Urothelium cell line (cell line): ENCODE data around the gene POM121.
"Not testable (repeated sequence)": the region's sequence is repeated elsewhere in the genome, so short reads cannot be mapped to it uniquely, and the experiment has no call there.

Experiments used
- DNase-seq: peaks from one replicate; pipeline ENCODE4 v3.0.0; 2011; ENCODE audit warnings: low spot score, mixed read lengths
- FAIRE-seq: peaks from 2 replicates; lab custom pipeline; 2011; peaks lifted over from hg19 to GRCh38; lab: Jason Lieb, UNC

POM121 gene

DNA sequence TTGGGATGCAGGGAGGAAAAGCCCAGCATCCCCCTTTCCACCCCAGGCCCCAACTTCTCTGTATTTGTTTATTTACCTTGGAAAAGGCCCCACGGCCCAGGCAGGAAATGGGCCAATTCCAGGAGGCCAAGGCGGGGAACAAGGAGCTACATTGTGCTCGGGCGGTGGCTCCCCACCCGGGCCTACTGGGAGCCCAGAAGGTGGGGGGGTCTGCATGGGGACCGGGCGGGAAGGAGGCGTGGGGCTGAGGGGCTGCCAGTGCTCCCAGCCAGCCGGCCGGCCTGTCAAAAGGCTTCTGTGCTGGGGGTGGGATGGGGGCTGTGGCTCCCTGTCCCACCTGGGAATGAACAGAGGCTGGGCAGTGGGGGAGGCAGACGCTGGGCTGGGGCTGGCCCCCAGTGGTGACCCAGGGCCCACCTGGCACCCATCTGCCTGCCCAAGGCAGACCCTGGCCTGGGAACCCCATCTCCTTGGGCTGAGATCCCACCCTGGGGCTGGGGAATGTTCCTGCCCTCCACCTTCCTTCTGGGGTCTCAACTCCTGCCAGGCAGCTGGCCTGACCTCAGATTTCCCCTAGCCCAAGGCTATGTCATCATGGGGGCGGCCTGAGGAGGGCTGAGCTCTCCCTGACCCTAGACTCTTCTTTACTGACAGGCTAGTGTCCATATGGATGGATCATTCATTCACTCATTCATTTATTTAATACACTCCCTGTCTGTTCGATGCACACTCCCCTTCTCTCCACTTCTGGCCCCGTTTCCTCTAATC, 65.4 kb downstream of the POM121 start:
- FAIRE-seq, DNase-seq: not testable (repeated sequence)

DNA sequence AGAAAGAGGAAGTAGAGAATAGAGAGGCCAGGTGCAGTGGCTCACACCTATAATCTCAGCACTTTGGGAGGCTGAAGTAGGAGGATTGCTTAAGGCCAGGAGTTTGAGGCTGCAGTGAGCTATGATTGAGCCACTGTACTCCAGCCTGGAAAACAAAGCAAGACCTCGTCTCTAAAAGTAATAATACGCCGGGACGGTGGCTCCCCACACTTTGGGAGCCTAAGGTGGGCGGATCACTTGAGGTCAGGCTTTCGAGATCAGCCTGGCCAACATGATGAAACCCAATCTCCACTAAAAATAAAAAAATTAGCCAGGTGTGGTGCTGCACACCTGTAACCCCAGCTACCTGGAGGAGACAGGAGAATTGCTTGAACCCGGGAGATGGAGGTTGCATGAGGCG, 70.6 kb downstream of the POM121 start:
- DNase-seq, FAIRE-seq: not testable (repeated sequence)

DNA sequence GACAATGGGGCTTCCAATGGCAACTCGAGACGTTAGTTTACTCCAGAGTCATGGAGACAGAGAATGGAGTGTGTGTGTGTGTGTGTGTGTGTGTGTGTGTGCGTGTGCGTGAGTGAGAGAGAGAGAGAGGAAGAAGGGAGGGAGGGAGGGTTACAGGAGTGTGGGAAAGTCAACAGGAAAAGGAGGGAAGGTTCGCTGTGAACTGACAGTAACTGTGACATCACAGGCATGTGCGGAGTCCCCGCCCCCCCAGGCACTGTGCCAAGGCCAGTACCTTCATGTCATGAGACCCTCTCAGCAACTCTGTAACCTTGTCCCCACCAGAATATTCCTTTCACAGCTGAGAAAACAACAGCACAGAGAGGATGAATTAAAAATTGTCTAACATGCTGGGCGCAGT, 72.6 kb downstream of the POM121 start:
- not testable (repeated sequence) for FAIRE-seq, DNase-seq

DNA sequence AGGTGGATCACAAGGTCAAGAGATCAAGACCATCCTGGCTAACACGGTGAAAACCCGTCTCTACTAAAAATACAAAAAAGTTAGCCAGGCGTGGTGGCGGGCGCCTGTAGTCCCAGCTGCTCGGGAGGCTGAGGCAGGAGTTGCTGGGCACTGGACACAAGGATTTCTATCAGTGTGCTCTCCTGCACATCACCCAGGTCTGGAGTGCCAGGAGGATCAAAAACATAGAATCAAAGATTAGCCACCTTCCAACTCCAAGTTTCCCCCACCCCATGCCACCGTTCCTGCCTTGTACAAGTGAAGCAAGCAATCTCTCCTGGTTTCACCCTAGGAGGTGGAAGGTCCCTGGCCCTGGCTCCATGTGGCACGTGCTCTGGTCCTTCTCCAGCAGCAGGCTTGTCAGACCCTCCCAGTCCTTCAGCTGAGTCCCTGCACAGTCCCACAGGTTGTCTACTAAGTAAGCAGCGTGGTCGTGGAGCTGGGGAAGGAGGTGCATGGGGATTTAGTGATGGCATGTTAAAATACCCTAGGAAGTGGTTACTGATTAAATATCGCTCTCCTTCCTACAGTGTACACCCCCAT, 73.1 kb downstream of the POM121 start:
- FAIRE-seq, DNase-seq: not testable (repeated sequence)
